Keratinocyte (primary cell): ENCODE results near the gene VKORC1L1. TPM values are rescaled to one million over a fixed set of nuclear protein-coding genes. Genes with fewer than 3 reads are reported as not detected.
"Not testable (repeated sequence)": the region's sequence is repeated elsewhere in the genome, so short reads cannot be mapped to it uniquely, and the experiment has no call there.

Experiments
- DNase-seq: peaks from one replicate; pipeline ENCODE4 v3.0.0-alpha.2; 2011; ENCODE audit warnings: low read depth, missing footprints, low spot score
- FAIRE-seq: peaks from 2 replicates; lab custom pipeline; 2011; peaks lifted over from hg19 to GRCh38; lab: Jason Lieb, UNC
- H2AFZ ChIP-seq: 2 replicates; pipeline ENCODE4 v1.6.0; 2012; ENCODE audit warnings: low read length, control low read depth, inconsistent platforms; ENCODE audit not compliant: control insufficient read depth
- H3K27ac ChIP-seq: 2 replicates; pipeline ENCODE4 v1.5.1; 2011; ENCODE audit warnings: low read length; ENCODE audit not compliant: control insufficient read depth, insufficient read depth
- H3K27me3 ChIP-seq: 3 replicates; pipeline ENCODE4 v1.6.0; 2011; ENCODE audit warnings: low read length; ENCODE audit not compliant: control insufficient read depth, insufficient read depth; ENCODE audit errors: extremely low read depth
- H3K36me3 ChIP-seq, 2 experiments: 2 replicates in 1 of 2; 3 replicates in 1 of 2; pipeline ENCODE4 v1.5.1; 2011; ENCODE audit warnings: low read length in 2 of 2, mild to moderate bottlenecking in 1 of 2; ENCODE audit not compliant: control insufficient read depth in 2 of 2, insufficient read depth in 2 of 2; ENCODE audit errors: extremely low read depth in 1 of 2
- H3K4me1 ChIP-seq: 3 replicates; pipeline ENCODE4 v1.5.1; 2011; ENCODE audit warnings: low read length; ENCODE audit not compliant: control insufficient read depth, insufficient read depth; ENCODE audit errors: extremely low read depth
- H3K4me2 ChIP-seq: 3 replicates; pipeline ENCODE4 v1.6.0; 2011; ENCODE audit warnings: low read depth, low read length; ENCODE audit not compliant: control insufficient read depth, insufficient read depth; ENCODE audit errors: extremely low read depth
- H3K4me3 ChIP-seq, 3 experiments: fragments of 200-600 bp in 1 of 3; sonication (generic) in 1 of 3; 2 replicates in 2 of 3; 3 replicates in 1 of 3; pipeline ENCODE4 v1.5.1; 2011 to 2016; ENCODE audit warnings: low read length in 3 of 3, mild to moderate bottlenecking in 3 of 3, control low read depth in 2 of 3, inconsistent platforms in 1 of 3, low read depth in 1 of 3, mixed read lengths in 1 of 3, mixed run types in 1 of 3, moderate library complexity in 1 of 3; ENCODE audit not compliant: control insufficient read depth in 2 of 3, insufficient read depth in 2 of 3; ENCODE audit errors: extremely low read depth in 1 of 3
- H3K79me2 ChIP-seq: 2 replicates; pipeline ENCODE4 v1.6.0; 2012; ENCODE audit warnings: low read length; ENCODE audit not compliant: control insufficient read depth, insufficient read depth
- H3K9ac ChIP-seq: 3 replicates; pipeline ENCODE4 v1.6.0; 2011; ENCODE audit warnings: low read length; ENCODE audit not compliant: control insufficient read depth, insufficient read depth; ENCODE audit errors: extremely low read depth
- H3K9me1 ChIP-seq: 3 replicates; pipeline ENCODE4 v1.6.0; 2011; ENCODE audit warnings: low read length; ENCODE audit not compliant: control insufficient read depth, insufficient read depth; ENCODE audit errors: extremely low read depth
- H3K9me3 ChIP-seq: 2 replicates; pipeline ENCODE4 v1.5.1; 2012; ENCODE audit warnings: low read depth, low read length; ENCODE audit not compliant: control insufficient read depth
- H4K20me1 ChIP-seq: 3 replicates; pipeline ENCODE4 v1.6.0; 2011; ENCODE audit warnings: low read length; ENCODE audit not compliant: control insufficient read depth, insufficient read depth; ENCODE audit errors: extremely low read depth
- EZH2 ChIP-seq: IDR thresholded peaks from one replicate; pipeline ENCODE4 v1.6.1; 2012; ENCODE audit warnings: inconsistent platforms, mild to moderate bottlenecking, low read length, moderate library complexity
- dilution Hi-C: fragments of 300-500 bp; cut with MboI; formaldehyde crosslinking; loops from one replicate; pipeline ENCODE4 v1.7.0; 2020; ENCODE audit warnings: low sequenced_read_pairs; ENCODE audit not compliant: extremely low pct_ligation_motif_present
- polyA plus RNA-seq, 5 experiments: library from polyadenylated mRNA; depleted of rRNA in 3 of 5; stranded (reverse) in 3 of 5; stranded (forward) in 1 of 5; unstranded in 1 of 5; fragments of >200 nt; gene quantifications; 1 replicate in 1 of 5; 2 replicates in 3 of 5; 3 replicates in 1 of 5; pipeline versions ENCODE4 v1.2.1 to v1.2.3, GENCODE V29; 2011 to 2012; ENCODE audit warnings: missing spikeins in 2 of 5, low read depth in 1 of 5, low replicate concordance in 1 of 5
- TF ChIP-seq, protein P1 (sequence below), 3 experiments: IDR thresholded peaks in 1 of 3; conservative IDR thresholded peaks in 1 of 3; optimal IDR thresholded peaks in 1 of 3; 2 replicates in 2 of 3; 3 replicates in 1 of 3; pipeline versions ENCODE3 to v1.5.1; 2011; ENCODE audit warnings: low read length in 3 of 3, mild to moderate bottlenecking in 3 of 3, moderate library complexity in 2 of 3, control low read depth in 1 of 3, inconsistent platforms in 1 of 3; ENCODE audit not compliant: insufficient read depth in 2 of 3; ENCODE audit errors: extremely low read depth in 1 of 3

The VKORC1L1 gene
- polyA plus RNA-seq, 1 donor (not counting 4 experiments of a cell fraction or from before 2014, with no cell fraction given), result 19.4 TPM

DNA sequence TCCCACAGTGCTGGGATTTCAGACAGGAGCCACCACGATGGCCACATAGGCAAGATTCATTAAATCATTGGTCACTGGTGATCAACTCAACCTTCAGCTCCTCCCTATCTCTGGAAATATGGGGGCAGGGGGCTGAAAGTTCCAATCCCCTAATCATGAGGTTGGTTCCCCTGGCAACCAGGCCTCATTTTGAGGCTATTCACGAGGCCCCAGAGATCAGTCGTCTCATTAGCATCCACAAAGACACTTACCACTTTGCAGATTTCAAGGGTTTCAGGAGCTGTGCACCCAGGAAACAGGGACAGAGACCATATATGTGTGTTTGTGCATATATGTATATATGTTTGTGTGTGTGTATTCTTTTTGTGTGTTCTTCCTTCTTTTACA, 116.8 kb downstream of the VKORC1L1 start:
- FAIRE-seq, result no peak
- H3K9me3 ChIP-seq, result no peaks in the 10 kb centered on the region
- H3K79me2 ChIP-seq, result no peaks in the 10 kb centered on the region
- no peaks in the 10 kb centered on the region for H3K9me1 ChIP-seq
- H3K4me1 ChIP-seq, result no peaks in the 10 kb centered on the region
- dilution Hi-C loops, result no loop called here
- no peak overlapping the region for H3K4me3 ChIP-seq
- H3K27ac ChIP-seq, result no peak overlapping the region
- no peak for TF ChIP-seq EZH2
- TF ChIP-seq, protein P1, sequence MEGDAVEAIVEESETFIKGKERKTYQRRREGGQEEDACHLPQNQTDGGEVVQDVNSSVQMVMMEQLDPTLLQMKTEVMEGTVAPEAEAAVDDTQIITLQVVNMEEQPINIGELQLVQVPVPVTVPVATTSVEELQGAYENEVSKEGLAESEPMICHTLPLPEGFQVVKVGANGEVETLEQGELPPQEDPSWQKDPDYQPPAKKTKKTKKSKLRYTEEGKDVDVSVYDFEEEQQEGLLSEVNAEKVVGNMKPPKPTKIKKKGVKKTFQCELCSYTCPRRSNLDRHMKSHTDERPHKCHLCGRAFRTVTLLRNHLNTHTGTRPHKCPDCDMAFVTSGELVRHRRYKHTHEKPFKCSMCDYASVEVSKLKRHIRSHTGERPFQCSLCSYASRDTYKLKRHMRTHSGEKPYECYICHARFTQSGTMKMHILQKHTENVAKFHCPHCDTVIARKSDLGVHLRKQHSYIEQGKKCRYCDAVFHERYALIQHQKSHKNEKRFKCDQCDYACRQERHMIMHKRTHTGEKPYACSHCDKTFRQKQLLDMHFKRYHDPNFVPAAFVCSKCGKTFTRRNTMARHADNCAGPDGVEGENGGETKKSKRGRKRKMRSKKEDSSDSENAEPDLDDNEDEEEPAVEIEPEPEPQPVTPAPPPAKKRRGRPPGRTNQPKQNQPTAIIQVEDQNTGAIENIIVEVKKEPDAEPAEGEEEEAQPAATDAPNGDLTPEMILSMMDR (optimal IDR thresholded peaks at IDR 0.05 in 1 of 3, IDR thresholded peaks at IDR 0.05 in 1 of 3, conservative IDR thresholded peaks at IDR 0.05 in 1 of 3; ENCODE audit: extremely low read depth in 1 of 3, insufficient read depth in 2 of 3, low read length in 3 of 3), result no peak
- H4K20me1 ChIP-seq, result no peaks in the 10 kb centered on the region
- H3K9ac ChIP-seq, result no peak overlapping the region
- no peaks in the 10 kb centered on the region for H3K27me3 ChIP-seq
- no peak overlapping the region for H2AFZ ChIP-seq
- no peak for DNase-seq
- no peak overlapping the region for H3K4me2 ChIP-seq
- H3K36me3 ChIP-seq, result no peaks in the 10 kb centered on the region

DNA sequence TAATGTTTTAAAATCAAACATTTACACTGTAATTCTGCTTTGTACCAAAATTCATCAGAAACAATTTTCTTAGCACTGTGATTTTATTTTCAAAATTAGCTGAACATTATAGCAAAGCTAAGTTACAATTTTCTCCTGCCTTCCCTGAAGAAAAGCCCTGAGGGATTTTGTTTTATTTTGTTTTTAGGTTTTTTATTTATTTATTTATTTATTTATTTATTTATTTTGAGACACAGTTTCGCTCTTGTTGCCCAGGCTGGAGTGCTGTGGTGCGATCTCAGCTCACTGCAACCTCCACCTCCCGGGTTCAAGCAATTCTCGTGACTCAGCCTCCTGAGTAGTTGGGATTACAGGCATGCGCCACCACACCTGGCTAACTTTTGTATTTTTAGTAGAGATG, 119.0 kb downstream of the VKORC1L1 start:
- DNase-seq, H3K9ac ChIP-seq, H2AFZ ChIP-seq, FAIRE-seq, H3K27me3 ChIP-seq, H3K79me2 ChIP-seq, H4K20me1 ChIP-seq, H3K4me1 ChIP-seq, H3K4me3 ChIP-seq, H3K4me2 ChIP-seq, dilution Hi-C loops, H3K27ac ChIP-seq, H3K9me3 ChIP-seq, H3K36me3 ChIP-seq, H3K9me1 ChIP-seq: not testable (repeated sequence)

DNA sequence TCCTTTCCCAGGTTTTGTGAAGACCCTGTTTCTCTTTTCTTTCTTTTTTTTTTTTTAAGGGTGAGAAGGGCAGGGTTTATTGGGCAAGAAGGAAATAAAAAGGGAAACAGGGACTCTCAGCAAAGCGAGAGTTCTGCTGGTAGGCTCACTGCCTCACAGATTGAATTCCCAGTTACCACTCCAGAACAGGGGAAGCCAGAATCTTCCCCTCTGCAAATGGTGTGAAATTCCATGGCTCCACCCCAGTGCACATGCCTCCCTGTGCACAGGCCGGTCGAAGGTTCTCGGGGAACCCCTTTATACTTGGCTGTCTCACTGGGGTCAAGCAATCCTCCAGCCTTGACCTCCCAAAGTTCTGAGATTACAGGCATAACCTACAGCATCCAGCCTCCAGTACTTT, 119.7 kb downstream of the VKORC1L1 start:
- H2AFZ ChIP-seq, result no peak overlapping the region
- no peak overlapping the region for H3K27ac ChIP-seq
- H3K27me3 ChIP-seq, result no peaks in the 10 kb centered on the region
- DNase-seq, result no peak
- H3K4me1 ChIP-seq, result no peaks in the 10 kb centered on the region
- no peaks in the 10 kb centered on the region for H3K9me3 ChIP-seq
- dilution Hi-C loops, result no loop called here
- no peak overlapping the region for H3K9ac ChIP-seq
- TF ChIP-seq EZH2, result no peak
- TF ChIP-seq, protein P1 (optimal IDR thresholded peaks at IDR 0.05 in 1 of 3, IDR thresholded peaks at IDR 0.05 in 1 of 3, conservative IDR thresholded peaks at IDR 0.05 in 1 of 3; ENCODE audit: extremely low read depth in 1 of 3, insufficient read depth in 2 of 3, low read length in 3 of 3), result no peak
- no peaks in the 10 kb centered on the region for H3K9me1 ChIP-seq
- no peak overlapping the region for H3K4me3 ChIP-seq
- no peak overlapping the region for H3K4me2 ChIP-seq
- FAIRE-seq, result no peak
- no peaks in the 10 kb centered on the region for H4K20me1 ChIP-seq
- no peaks in the 10 kb centered on the region for H3K79me2 ChIP-seq
- H3K36me3 ChIP-seq, result no peaks in the 10 kb centered on the region

DNA sequence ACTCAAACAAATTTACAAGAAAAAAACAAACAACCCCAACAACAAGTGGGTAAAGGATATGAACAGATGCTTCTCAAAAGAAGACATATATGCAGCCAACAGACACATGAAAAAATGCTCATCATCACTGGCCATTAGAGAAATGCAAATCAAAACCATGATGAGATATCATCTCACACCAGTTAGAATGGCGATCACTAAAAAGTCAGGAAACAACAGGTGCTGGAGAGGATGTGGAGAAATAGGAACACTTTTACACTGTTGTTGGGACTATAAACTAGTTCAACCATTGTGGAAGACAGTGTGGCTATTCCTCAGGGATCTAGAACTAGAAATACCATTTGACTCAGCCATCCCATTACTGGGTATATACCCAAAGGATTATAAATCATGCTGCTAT, 122.1 kb downstream of the VKORC1L1 start:
- H2AFZ ChIP-seq, H3K36me3 ChIP-seq, DNase-seq, H3K9me3 ChIP-seq, H3K79me2 ChIP-seq, H3K9me1 ChIP-seq, H4K20me1 ChIP-seq, H3K4me1 ChIP-seq, H3K4me3 ChIP-seq, H3K4me2 ChIP-seq, dilution Hi-C loops, H3K9ac ChIP-seq, H3K27me3 ChIP-seq, H3K27ac ChIP-seq, FAIRE-seq: not testable (repeated sequence)
